ENCODE data around the gene PTDSS2. TPM values are rescaled to one million over a fixed set of nuclear protein-coding genes. Genes with fewer than 3 reads are reported as not detected.

Gene PTDSS2
- total and polyA plus RNA-seq, 2 of the 4 experiments (the other 2 are of a cell fraction): 23.5 to 26.6 TPM

DNA sequence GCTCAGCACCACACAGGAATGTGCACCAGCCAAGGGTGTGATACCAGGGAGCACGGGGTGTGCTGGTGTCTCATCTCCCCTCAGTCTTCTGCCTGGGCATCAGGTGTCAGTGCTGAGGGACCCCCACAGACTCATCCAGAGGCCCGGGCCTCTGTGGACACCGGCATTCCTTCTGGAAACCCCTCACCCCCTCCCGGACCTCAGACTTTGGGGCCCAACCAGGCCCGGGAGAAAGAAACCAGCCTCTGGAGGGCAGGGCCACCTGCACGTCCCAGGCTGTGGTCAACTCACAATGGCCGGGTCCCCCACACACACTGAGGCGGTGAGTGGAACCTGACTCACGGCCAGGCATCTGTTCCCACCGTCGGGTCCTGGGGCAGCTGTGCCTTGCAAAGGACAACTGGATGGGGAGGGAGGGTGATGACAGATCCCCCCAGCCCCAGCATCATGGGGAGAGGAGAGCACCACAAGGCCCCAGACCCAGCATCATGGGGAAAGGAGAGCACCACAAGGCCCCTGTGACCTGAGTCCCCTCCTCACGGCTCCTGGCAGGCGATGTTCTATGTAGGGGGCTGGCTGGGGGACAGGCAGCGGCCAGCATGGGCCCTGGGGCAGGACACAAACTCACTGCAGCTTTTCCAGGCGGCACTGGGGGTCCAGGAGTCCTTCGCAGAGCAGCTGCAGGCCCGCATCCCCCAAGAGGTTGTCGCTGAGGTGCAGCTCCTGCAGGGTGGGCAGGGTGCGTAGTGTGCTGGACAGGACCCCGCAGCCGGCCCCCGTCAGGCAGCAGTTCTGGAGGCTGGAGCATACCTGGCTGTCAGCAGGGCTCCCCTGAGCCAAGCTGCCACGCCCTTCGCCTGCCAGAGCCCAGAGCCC, 49.4 kb downstream of the PTDSS2 start:
- BruUV-seq (replicated peaks): no TSS peak
- H2BK20ac ChIP-seq (ENCODE audit: low read depth, low read length): no peak overlapping the region
- WGBS, 2 experiments (ENCODE audit: extremely low coverage in 2 of 2, insufficient read length in 1 of 2): 91% methylated on average over 7 of the region's 24 CpGs; no CpG with 5 or more reads in 1 of the 2 experiments

More for the DNA sequence above, 49.4 kb downstream of the PTDSS2 start:
- peaks cover 67% of the 10 kb centered on the region for H3K36me3 ChIP-seq (ENCODE audit: control insufficient read depth, insufficient read depth, low read length)
- H4K20me1 ChIP-seq (ENCODE audit: insufficient read depth, low read length): peaks cover 23% of the 10 kb centered on the region
- TF ChIP-seq MAZ (IDR thresholded peaks at IDR 0.05; ENCODE audit: borderline replicate concordance, low read depth, low read length) (no peak), NFE2L2 (IDR thresholded peaks at IDR 0.05; ENCODE audit: low read depth, low read length) (no peak), RFX5 (IDR thresholded peaks at IDR 0.05; ENCODE audit: low read depth, low read length) (no peak), RAD21 (IDR thresholded peaks at IDR 0.05; ENCODE audit: low read length) (no peak), SMC3 (IDR thresholded peaks at IDR 0.05; ENCODE audit: low read depth, low read length) (no peak), FOS (IDR thresholded peaks at IDR 0.05; ENCODE audit: low read depth, low read length) (no peak), BHLHE40 (IDR thresholded peaks at IDR 0.05; ENCODE audit: low read depth, low read length) (no peak), CHD1 (IDR thresholded peaks at IDR 0.05; ENCODE audit: low read depth, low read length) (no peak), MAFK (IDR thresholded peaks at IDR 0.05; ENCODE audit: low read depth, low read length) (no peak), POLR2A (IDR thresholded peaks at IDR 0.05; ENCODE audit: low read depth, low read length) (no peak), MXI1 (IDR thresholded peaks at IDR 0.05; ENCODE audit: borderline replicate concordance, low read depth, low read length) (no peak)
- TF ChIP-seq, protein P1, sequence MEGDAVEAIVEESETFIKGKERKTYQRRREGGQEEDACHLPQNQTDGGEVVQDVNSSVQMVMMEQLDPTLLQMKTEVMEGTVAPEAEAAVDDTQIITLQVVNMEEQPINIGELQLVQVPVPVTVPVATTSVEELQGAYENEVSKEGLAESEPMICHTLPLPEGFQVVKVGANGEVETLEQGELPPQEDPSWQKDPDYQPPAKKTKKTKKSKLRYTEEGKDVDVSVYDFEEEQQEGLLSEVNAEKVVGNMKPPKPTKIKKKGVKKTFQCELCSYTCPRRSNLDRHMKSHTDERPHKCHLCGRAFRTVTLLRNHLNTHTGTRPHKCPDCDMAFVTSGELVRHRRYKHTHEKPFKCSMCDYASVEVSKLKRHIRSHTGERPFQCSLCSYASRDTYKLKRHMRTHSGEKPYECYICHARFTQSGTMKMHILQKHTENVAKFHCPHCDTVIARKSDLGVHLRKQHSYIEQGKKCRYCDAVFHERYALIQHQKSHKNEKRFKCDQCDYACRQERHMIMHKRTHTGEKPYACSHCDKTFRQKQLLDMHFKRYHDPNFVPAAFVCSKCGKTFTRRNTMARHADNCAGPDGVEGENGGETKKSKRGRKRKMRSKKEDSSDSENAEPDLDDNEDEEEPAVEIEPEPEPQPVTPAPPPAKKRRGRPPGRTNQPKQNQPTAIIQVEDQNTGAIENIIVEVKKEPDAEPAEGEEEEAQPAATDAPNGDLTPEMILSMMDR (conservative IDR thresholded peaks at IDR 0.05; ENCODE audit: low read depth, low read length): no peak
- TF ChIP-seq, protein P2, sequence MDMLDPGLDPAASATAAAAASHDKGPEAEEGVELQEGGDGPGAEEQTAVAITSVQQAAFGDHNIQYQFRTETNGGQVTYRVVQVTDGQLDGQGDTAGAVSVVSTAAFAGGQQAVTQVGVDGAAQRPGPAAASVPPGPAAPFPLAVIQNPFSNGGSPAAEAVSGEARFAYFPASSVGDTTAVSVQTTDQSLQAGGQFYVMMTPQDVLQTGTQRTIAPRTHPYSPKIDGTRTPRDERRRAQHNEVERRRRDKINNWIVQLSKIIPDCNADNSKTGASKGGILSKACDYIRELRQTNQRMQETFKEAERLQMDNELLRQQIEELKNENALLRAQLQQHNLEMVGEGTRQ (IDR thresholded peaks at IDR 0.05; ENCODE audit: low read depth, low read length): no peak
- TF ChIP-seq, protein P3, sequence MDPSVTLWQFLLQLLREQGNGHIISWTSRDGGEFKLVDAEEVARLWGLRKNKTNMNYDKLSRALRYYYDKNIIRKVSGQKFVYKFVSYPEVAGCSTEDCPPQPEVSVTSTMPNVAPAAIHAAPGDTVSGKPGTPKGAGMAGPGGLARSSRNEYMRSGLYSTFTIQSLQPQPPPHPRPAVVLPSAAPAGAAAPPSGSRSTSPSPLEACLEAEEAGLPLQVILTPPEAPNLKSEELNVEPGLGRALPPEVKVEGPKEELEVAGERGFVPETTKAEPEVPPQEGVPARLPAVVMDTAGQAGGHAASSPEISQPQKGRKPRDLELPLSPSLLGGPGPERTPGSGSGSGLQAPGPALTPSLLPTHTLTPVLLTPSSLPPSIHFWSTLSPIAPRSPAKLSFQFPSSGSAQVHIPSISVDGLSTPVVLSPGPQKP (IDR thresholded peaks at IDR 0.05; ENCODE audit: borderline replicate concordance, low read depth, low read length): no peak
- H4K5ac ChIP-seq (ENCODE audit: low read depth, low read length): no peak overlapping the region
- no peak overlapping the region for H3K14ac ChIP-seq (replicated peaks; ENCODE audit: low read depth, low read length)
- ATAC-seq (ENCODE audit: low read depth) (no peak), DNase-seq (no peak)
- no peak overlapping the region for H2BK15ac ChIP-seq (ENCODE audit: low read depth, low read length)
- no peak overlapping the region for H3K4ac ChIP-seq (ENCODE audit: low read depth, low read length)
- peaks cover 2% of the 10 kb centered on the region; the same call in 1 of the 2 replicates for H3K9me3 ChIP-seq (ENCODE audit: control insufficient read depth, insufficient read depth, low read length)
- peak overlapping the region; percentile 16 for H2AK9ac ChIP-seq (replicated peaks; ENCODE audit: low read depth, low read length, poor library complexity)
- no peak overlapping the region for H2AK5ac ChIP-seq (ENCODE audit: low read depth, low read length)
- H3K4me2 ChIP-seq (ENCODE audit: low read depth, low read length): no peak overlapping the region
- dilution Hi-C loops (cut with HindIII; ENCODE audit: low sequenced_read_pairs, unreplicated experiment): no loop called here
- no peak overlapping the region for H4K8ac ChIP-seq (ENCODE audit: low read depth in 2 of 2, low read length in 2 of 2)
- no peak overlapping the region for H3K4me3 ChIP-seq (ENCODE audit: insufficient read depth, low read depth, low read length)
- POLR2A ChIA-PET (ENCODE audit: unreplicated experiment): no interaction called here
- no peaks in the 10 kb centered on the region for H3K27me3 ChIP-seq (ENCODE audit: control insufficient read depth, insufficient read depth, low read length)
- H2BK5ac ChIP-seq (ENCODE audit: low read depth, low read length, poor library complexity, severe bottlenecking): no peak overlapping the region
- H3K23ac ChIP-seq (ENCODE audit: low read depth, low read length): no peak overlapping the region
- H3K4me1 ChIP-seq (ENCODE audit: control insufficient read depth, insufficient read depth, low read length): peaks cover 6% of the 10 kb centered on the region; the same call in 1 of the 2 replicates
- H2BK120ac ChIP-seq (ENCODE audit: low read depth, low read length): no peak overlapping the region
- peaks cover 22 to 74% of the 10 kb centered on the region in 2 experiments for H3K79me1 ChIP-seq (ENCODE audit: low read depth in 1 of 2, low read length in 2 of 2)
- H3K56ac ChIP-seq (ENCODE audit: extremely low read depth, insufficient read depth, low read length): no peak overlapping the region
- H2AFZ ChIP-seq (replicated peaks; ENCODE audit: low read length, poor library complexity): peak overlapping the region; percentile 32
- H3K18ac ChIP-seq (ENCODE audit: low read depth, low read length): no peak overlapping the region
- CTCF ChIA-PET: no interaction called here
- no peak overlapping the region for H3K9ac ChIP-seq (ENCODE audit: low read depth, low read length)
- in situ Hi-C loops (cut with MboI; ENCODE audit: low sequenced_read_pairs): no loop called here
- H3K9me1 ChIP-seq (ENCODE audit: insufficient read depth, low read length): peaks cover 10% of the 10 kb centered on the region
- no peak overlapping the region for H4K91ac ChIP-seq (ENCODE audit: insufficient read depth, low read depth, low read length)
- H3K27ac ChIP-seq (ENCODE audit: insufficient read depth, low read length): no peak overlapping the region
- intact Hi-C loops (cut with micrococcal nuclease): no loop called here
